GM12891 (cell line): Measurements from ENCODE around the gene PSKH1.

Source experiments
- POLR2A ChIP-seq: IDR thresholded peaks from 2 replicates; pipeline ENCODE4 v1.6.1; 2011; ENCODE audit warnings: low read depth, low read length, control low read depth
- POLR2AphosphoS5 ChIP-seq: IDR thresholded peaks from 2 replicates; pipeline ENCODE4 v1.6.1; 2011; ENCODE audit warnings: low read depth, low read length, control low read depth
- POU2F2 ChIP-seq: IDR thresholded peaks from 2 replicates; pipeline ENCODE4 v1.6.1; 2011; ENCODE audit warnings: low read depth, mild to moderate bottlenecking, control low read depth, low read length, moderate library complexity
- SPI1 ChIP-seq: IDR thresholded peaks from 2 replicates; pipeline ENCODE4 v1.6.1; 2011; ENCODE audit warnings: low read depth, low read length, control low read depth

DNA sequence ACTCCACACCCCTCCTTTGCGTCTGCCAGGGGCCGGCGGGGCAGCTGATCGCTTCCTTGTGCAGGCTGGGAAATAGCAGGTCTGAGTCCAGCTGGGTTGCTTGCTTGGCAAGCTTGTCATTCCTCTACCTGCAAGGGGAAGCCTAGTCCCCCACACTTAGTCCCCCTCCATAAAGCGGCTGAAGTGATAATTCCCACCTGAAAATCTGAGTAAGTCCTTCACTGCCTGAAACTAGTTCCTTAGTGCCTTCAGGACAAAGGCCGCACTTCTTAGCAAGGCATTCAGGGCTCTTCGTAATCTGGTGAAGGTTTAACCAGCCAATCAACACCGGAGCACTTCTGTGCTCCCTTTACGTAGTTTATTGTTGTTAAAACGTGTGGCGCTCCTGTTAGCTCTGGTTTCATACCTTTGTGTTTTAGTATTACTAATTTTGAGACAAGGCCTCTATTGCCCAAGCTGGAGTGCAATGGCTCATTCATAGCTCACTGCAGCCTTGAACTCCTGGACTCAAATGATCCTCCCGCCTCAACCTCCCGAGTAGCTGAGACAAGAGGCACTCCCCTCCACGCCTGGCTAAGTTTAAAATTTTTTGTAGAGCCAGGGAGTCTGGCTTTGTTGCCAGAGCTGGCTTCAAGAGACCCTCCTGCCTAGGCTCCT lies 817 bp downstream of the PSKH1 start:
- TF ChIP-seq POLR2A (no peak), POLR2AphosphoS5 (no peak), POU2F2 (no peak), SPI1 (no peak)
